ENCODE data around the gene GAN.
"Not testable (repeated sequence)": the region's sequence is repeated elsewhere in the genome, so short reads cannot be mapped to it uniquely, and the experiment has no call there.

The GAN gene

DNA sequence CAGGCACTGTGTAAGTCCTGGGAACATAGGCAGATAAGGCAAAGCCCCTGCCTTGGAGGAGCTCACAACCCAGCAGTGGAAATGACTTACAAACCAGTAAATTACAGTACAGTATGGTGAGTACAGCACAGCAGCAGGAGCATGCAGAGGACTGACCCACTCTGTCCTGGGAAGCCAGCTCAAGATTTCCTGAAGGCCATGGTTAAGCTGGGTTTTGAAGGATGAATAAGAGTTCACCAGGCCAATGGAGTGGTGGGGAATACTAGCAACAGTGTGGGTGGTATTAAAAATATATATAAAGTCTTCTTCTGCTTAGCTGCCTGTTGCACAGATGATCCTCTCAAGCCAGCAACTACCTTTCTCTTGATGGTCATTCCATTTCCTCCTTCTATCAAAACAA, 3.0 kb upstream of the GAN start:
- DNase-seq = no peak

DNA sequence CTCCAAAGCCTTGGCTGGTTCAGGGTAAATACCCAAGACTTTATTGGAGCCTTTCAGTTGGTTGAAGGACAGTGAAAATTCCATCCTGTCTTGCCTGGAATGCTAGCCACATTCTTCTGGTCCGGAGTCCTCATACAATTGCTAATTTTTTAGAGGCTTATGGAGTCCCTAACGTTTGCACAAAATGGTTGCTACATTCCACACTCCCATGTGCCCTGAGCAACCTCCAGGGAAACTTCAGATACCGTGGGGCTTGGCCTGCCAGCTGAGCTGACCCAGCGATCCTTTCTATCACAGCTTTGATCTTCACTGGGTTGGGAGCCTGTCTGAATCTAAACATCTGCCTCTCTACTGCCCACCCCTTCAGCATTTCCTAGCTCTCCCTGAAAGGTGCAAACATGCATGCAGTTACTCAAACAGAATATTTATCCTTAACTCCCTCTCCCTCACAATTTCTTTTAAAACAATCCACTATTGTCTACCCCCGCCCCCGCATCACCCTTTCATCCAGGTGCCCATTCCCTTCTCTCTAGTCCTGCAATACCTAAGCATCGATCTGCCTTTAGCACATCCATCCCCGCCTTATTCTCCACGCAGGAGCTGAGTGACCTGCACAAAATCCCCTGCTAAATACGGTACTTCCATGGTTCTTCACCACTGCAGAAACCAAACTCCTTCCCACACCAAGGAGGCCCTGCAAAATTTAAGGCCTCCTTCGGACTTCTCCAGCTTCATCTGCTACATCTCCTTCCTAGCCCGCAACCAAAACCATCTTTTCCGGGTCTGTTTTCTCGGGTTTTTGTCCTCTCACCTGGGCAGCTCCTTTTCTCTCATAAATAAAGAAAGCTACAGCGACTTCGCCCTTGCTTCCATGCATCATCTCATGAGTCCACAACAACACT, 810 bp upstream of the GAN start:
- no peak for DNase-seq

DNA sequence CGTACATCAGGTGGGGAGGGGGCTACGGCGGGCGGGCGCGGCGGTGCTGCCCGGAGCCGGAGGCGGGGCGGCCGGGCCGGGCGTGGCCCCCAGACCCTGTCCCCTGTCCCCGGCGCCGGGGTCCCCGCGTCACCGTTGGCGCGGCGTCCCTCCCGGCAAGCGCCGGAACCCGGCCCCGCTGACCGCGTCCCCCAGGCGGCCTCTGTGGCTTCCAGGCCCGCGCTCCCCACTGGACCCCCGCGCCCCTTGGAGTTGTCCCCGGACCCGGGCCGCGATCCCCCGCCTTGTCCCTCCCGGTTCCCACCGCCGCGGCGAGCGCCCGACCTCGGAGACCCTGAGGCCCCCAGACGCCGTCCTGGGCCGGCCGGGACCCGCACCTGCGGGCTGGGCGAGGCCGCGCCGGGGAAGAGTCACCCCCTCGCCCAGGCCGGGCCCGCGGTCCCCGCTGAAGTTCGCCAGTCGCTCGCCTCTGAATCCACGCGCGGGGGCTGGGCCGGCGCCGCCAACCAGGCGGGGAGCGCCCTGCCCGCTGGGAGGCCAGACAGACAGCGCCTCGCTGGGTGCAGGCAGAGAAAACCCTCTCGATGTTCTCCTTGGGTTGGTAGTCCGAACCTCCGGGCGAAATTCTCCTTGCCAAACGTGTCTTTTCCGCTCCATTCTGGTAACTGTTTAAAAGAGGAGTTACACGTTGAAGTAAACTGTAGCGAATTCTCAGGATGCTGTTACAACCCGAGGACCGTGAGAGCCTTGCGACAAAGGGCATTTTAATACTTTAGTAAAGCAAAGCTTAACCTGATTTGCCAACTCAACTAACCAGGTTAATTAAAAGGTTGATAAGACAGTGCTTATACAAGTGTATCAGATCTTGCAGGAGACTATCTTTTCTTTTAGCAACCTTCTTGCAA, 761 bp downstream of the GAN start:
- no peak for DNase-seq

GRCh38 chr16:81316176-81316496, 1.4 kb downstream of the GAN start:
- no peak for DNase-seq

- DNase-seq = no peak
Measured at GRCh38 chr16:81318711-81319110, 3.9 kb downstream of the GAN start.

GRCh38 chr16:81319221-81319912, 4.6 kb downstream of the GAN start:
- DNase-seq = no peak

GRCh38 chr16:81321039-81321438, 6.3 kb downstream of the GAN start:
- no peak for DNase-seq

DNA sequence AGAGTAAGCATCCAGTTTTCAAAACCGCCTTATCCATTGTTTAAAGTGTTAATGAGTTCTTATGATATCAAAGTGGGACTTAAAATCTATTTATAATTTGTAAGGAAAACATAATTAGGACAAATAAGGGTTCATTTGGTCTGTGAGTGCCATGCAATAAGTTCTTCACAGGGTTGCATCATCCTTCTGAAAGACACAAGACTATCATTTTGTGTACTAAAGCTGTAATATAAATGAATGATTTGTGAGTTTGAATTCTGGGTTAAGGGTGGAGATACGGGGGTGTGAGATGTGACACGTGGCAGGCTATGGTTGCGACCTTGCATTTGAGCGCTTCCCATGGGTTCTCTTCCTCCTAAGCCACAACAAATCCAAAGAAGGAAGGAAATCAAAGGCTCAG, 6.8 kb downstream of the GAN start:
- DNase-seq = no peak

DNA sequence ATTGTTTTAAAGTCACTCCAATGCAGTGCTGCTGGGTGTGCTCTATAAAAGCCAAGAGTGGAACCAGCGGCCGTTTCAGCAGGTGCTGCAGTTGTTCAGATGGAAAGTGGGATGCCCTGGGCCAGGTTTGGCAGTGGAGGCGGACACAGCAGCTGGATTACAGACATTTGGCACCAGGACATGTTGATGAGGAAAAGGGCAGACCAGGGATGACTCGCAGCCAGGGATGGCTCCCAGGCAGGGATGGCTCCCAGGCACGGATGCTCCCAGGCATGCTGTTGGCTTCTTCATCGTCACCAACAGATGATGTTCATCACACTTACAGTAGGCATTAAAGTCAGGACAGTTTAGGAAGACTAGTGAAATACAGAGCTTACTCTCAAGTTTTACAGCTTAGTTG, 10.0 kb downstream of the GAN start:
- no peak for DNase-seq

- no peak for DNase-seq
Measured at GRCh38 chr16:81327011-81327410, 12.2 kb downstream of the GAN start.

DNA sequence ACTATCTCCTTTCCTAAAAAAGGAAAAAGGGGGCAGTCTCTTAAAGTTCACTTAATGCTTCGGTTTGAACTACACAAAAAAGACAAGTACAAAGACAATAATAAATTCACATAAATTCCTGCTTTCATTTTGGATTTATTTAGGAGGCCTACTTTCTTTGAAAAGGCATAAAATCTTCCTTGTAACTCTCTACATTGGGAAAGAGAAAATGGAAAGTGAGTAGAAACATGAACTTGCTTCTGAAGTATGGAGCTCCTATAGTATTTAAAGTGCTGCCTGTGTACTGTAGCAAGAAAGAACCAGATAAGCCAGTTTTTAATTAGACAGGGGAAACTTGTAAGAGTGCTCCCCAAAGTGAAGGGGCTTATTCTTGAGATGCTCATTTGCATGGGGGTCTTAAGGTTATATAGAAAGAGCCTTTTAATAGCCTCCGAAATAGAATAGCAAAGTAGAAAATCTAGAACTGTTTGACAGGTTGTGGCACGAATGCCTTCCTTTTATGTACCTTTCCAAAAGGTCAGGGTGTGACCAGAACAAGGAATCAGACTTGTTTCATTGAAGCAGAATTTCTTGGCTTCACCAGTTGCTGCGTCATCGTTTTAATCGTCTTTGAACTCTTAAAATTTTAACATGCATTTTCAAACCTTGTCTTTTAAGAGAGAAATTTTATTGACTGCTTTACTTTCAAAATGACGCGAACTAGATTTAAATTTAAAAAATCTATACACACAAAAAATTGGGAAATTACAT, 12.9 kb downstream of the GAN start:
- DNase-seq = no peak

GRCh38 chr16:81329947-81330346, 15.2 kb downstream of the GAN start:
- no peak for DNase-seq

GRCh38 chr16:81333356-81333755, 18.6 kb downstream of the GAN start:
- no peak for DNase-seq

GRCh38 chr16:81335669-81336068, 20.9 kb downstream of the GAN start:
- DNase-seq = no peak

- DNase-seq = no peak
Measured at GRCh38 chr16:81337097-81337496, 22.3 kb downstream of the GAN start.

- not testable (repeated sequence) for DNase-seq
Measured at GRCh38 chr16:81345172-81345571, 30.4 kb downstream of the GAN start.

DNA sequence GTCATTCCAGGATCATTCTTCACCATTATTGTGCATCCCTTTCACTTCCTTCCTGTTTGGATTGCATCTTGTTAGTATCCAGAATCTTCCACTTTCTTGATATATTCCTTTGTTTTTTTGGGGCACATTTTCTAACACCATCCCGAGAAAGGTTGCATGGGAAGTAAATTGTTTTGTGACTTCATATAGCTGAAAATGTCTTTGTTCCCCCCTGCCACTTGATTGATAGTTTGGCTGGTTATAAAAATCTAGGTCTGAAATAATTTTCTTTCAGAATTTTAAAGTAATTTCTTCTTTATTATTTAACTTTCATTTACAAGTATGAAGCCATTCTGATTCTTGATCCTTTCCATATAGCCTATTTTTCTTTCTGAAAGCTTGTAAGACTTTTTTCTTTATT, 32.7 kb downstream of the GAN start:
- no peak for DNase-seq

DNA sequence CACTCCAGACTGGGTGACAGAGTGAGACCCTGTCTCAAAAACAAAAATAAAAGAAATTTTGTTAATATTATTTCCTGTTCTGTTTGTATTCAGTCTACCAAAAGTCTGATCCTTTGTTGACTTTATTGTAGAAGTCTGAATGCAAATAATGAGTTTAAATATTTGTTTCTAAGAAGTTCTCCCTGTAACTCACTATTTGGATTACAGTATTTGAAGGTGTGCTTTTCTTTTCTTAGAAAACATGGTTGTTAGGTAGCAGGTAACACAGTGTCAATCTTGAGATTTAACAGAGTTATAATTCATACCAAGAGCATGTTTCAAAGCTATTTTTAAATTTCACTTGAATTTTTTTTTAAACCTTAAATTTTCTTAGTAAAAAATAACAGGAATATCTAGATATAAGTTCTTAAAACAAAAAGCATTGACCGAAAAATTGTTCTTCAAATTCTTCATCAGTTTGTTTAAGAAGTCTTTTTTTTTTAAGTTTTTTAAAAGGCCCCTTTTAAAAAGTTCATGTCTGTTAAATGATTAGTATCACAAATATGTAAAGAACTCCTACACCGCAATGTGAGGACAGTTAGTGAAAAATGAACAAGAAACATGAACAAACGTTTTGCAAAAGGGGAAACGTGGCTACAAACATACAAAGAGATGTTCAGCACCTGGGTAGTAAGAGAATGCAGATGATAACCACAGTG, 35.0 kb downstream of the GAN start:
- no peak for DNase-seq

GRCh38 chr16:81350306-81350615, 35.5 kb downstream of the GAN start:
- DNase-seq = no peak

DNA sequence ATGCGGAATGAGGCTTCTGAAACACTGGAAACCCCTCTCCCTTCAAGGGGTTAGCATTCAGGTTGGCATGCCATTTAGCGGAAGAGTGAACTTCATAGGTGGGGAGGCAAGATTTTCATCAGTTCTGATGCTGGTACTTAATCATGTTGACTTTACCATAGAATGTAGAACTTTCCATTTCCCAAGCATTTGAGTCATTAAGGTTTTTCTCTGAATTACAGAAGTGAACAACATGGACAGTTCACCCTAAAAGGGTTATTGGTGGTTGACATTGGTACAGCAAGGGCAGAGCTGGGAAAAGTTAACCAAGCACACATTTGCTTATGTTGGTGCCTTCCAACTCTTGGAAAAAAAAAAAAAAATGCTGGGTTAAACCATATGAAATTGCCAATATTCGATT, 39.1 kb downstream of the GAN start:
- DNase-seq = no peak

- no peak for DNase-seq
Measured at GRCh38 chr16:81357711-81358260, 43.0 kb downstream of the GAN start.

DNA sequence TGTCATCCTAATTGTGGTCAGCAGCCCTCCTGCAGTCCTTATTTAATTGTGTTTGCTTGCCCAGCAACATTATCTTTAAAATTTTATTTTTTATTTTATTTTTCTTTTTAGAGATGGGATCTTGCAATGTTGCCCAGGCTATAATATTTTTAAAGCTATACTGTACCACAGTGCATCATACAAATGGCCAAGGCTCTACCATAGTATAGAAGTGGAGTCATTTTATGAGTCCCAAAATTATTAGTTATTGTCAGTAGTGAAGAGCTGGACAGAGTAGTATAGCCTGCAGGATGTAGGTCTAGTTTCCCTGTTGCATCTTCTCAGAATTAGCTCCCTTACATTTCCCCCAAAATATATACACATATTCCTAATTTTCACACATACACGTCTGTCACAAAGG, 44.1 kb downstream of the GAN start:
- DNase-seq = no peak

Measured in DMS79 (cell line).